Activated T-cell treated with anti-CD3 and anti-CD28 coated beads for 24 hours (primary cell): ENCODE data around the gene OR11H7.
"Not testable (repeated sequence)": the region's sequence is repeated elsewhere in the genome, so short reads cannot be mapped to it uniquely, and the experiment has no call there.

Source experiments
- DNase-seq: peaks from one replicate; pipeline ENCODE4 v3.0.0-alpha.2; 2020; ENCODE audit warnings: low read depth

OR11H7 gene

GRCh38 chr14:20278414-20278813 is 49.6 kb downstream of the OR11H7 start:
- no peak for DNase-seq

GRCh38 chr14:20280265-20280664 is 51.5 kb downstream of the OR11H7 start:
- DNase-seq, result not testable (repeated sequence)
